ENCODE measurements around the gene HESX1. TPM values are rescaled to one million over a fixed set of nuclear protein-coding genes. Genes with fewer than 3 reads are reported as not detected.

HESX1 gene
- total RNA-seq, result not detected in 2 replicates

GRCh38 chr3:57199895-57200297 is at the start of gene HESX1:
HESX1 (minus strand) TSS chr3:57199978; CDS start chr3:57199918, 60 bp downstream.

GRCh38 chr3:57227204-57227929 is 27.6 kb upstream of the HESX1 start, which contains the start of gene APPL1:
APPL1 (plus strand) TSS chr3:57227729; CDS start chr3:57227884, 155 bp downstream.

GRCh38 chr3:57164657-57165573 is 34.9 kb downstream of the HESX1 start, which contains the start of gene IL17RD:
IL17RD (minus strand) TSS chr3:57165353; CDS start chr3:57165286, 67 bp downstream.

Other genes starting within 250 kb of the HESX1 start
- gene SPATA12, start 139.3 kb downstream of the HESX1 start, total RNA-seq, result not detected in 2 replicates
- 0.44 and 0.72 TPM in 2 replicates for gene IL17RD, start 34.6 kb downstream of the HESX1 start, total RNA-seq
- 18.8 and 55.5 TPM in 2 replicates for gene APPL1, start 27.8 kb upstream of the HESX1 start, total RNA-seq
- 0.14 TPM in 1 of 2 replicates, not detected in the other for gene ASB14, start 92.7 kb upstream of the HESX1 start, total RNA-seq

Measured in placental pericyte (primary cell).